T1000 (cell line): ENCODE data around the gene PRKCZ.

Source experiments
- DNase-seq: peaks from one replicate; lab custom pipeline; 2025; ENCODE audit warnings: mixed read lengths; lab: John Stamatoyannopoulos, UW

The PRKCZ gene

GRCh38 chr1:2024887-2025286 is 25.3 kb upstream of the PRKCZ start:
- DNase-seq = no peak

GRCh38 chr1:2025491-2025981 is 24.7 kb upstream of the PRKCZ start:
- no peak for DNase-seq

GRCh38 chr1:2027961-2028583 is 22.1 kb upstream of the PRKCZ start:
- no peak for DNase-seq

GRCh38 chr1:2028870-2029560 is 21.2 kb upstream of the PRKCZ start:
- DNase-seq = no peak

- DNase-seq = no peak
Measured at GRCh38 chr1:2029561-2029960, 20.6 kb upstream of the PRKCZ start.

- DNase-seq = no peak
Measured at GRCh38 chr1:2030076-2030871, 19.9 kb upstream of the PRKCZ start.

GRCh38 chr1:2031546-2032540 is 18.4 kb upstream of the PRKCZ start:
- DNase-seq = no peak

- no peak for DNase-seq
Measured at GRCh38 chr1:2032737-2033136, 17.5 kb upstream of the PRKCZ start.

- no peak for DNase-seq
Measured at GRCh38 chr1:2033165-2033564, 17.0 kb upstream of the PRKCZ start.

- DNase-seq = no peak
Measured at GRCh38 chr1:2036287-2036686, 13.9 kb upstream of the PRKCZ start.

GRCh38 chr1:2037314-2037979 is 12.8 kb upstream of the PRKCZ start:
- no peak for DNase-seq

GRCh38 chr1:2038229-2038628 is 12.0 kb upstream of the PRKCZ start:
- DNase-seq = no peak

- DNase-seq = no peak
Measured at GRCh38 chr1:2039251-2039650, 11.0 kb upstream of the PRKCZ start.

GRCh38 chr1:2041305-2041704 is 8.9 kb upstream of the PRKCZ start:
- DNase-seq = no peak

GRCh38 chr1:2041887-2042286 is 8.3 kb upstream of the PRKCZ start:
- no peak for DNase-seq

- no peak for DNase-seq
Measured at GRCh38 chr1:2042830-2043773, 7.1 kb upstream of the PRKCZ start.

- DNase-seq = no peak
Measured at GRCh38 chr1:2043886-2044285, 6.3 kb upstream of the PRKCZ start.

GRCh38 chr1:2044510-2045319 is 5.5 kb upstream of the PRKCZ start:
- no peak for DNase-seq
